Activated naive CD4-positive, alpha-beta T cell treated with Interleukin-2 at 50 U/mL for 16 hours (primary cell): ENCODE measurements around the gene TSPAN13.

ENCODE experiments used
- DNase-seq: peaks from one replicate; pipeline ENCODE4 v3.0.0-alpha.2; 2020

TSPAN13 gene

GRCh38 chr7:16753102-16753931 is at the start of gene TSPAN13:
TSPAN13 (plus strand) TSS chr7:16753755; CDS start chr7:16753968, 213 bp downstream.
- DNase-seq = peak; percentile 49

- no peak for DNase-seq
Observed at GRCh38 chr7:16708511-16708910, 45.0 kb upstream of the TSPAN13 start.

- DNase-seq = no peak
Observed at GRCh38 chr7:16708980-16709379, 44.6 kb upstream of the TSPAN13 start.

GRCh38 chr7:16710651-16711050 is 42.9 kb upstream of the TSPAN13 start:
- DNase-seq = no peak

DNA sequence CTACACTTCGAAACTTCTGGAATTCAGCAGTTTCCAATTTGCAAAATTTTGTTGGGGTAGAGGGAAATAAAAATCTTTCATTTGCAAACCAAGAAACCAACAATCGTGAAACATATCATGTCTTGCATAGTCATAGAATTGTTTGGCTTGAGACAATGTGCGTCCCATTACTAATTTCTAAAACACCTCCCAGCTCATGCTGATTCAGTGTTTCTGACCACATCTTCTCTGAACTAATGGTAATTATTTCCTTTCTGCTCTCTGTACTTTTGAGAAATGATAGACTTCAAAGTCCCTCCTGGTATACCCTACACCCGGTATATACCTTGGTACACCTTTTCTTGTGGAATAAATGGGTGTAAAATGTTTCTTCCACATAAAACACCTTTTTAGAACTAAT is 41.8 kb upstream of the TSPAN13 start:
- DNase-seq = no peak

DNA sequence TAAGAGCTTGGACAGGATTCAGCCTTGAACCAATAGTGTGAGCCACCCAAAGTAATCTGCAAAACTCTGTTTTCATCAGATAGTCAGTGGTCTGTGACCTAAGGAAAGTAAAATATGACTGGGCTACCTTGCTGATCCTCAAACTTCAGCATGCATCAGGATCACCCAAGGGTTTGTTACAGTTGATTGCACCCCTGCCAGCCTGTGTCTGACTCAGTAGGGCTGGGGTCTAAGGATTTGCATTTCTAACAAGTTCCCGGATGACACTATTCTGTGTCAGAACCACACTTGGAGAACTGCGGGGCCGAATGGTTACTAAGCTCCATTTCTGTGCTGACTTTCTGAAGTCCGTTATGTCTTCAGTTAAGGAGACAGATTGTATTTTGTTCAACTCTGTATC is 40.6 kb upstream of the TSPAN13 start:
- DNase-seq = no peak

GRCh38 chr7:16715928-16716327 is 37.6 kb upstream of the TSPAN13 start:
- no peak for DNase-seq

DNA sequence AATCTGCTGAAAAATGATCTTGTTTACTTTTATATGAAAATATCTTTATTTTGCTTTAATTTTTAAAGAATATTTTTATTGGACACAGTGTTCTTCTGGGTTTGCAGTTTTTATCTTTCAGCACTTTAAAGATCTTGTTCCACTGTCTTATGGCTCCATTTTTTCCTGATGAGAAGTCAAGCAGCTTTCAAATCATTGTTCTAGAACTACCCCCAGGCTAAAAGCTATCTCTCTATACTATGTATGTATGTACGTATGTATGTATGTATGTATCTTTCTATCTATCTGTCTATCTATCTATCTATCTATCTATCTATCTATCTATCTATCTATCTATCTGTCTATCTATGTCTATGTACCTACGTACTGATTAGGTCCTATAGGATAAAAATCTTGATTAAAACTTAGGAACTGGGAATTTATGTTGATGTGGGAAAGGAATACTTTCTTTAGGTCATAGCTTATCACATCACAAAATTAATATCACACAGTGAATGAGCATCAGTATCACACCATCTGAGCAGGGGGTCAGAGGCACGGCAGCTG is 35.4 kb upstream of the TSPAN13 start:
- no peak for DNase-seq

DNA sequence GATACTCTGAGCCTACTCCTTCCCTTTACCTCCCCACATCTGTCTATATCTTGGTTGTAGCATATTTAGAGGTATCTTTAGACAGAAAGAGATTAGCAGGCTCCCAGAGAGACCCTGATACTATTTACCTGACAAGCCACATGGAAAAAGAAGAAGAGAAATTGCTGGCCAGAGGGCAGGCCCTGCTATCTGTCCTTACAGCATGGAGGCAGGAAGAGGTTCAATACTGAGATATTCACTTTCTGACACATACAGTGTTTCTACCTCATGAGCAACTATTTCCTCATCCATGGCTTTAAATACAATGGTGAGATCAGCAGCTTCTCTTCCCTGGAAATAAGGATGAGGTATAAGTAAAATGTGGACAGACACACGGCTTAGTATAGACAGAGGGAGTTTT is 33.9 kb upstream of the TSPAN13 start:
- DNase-seq = no peak

DNA sequence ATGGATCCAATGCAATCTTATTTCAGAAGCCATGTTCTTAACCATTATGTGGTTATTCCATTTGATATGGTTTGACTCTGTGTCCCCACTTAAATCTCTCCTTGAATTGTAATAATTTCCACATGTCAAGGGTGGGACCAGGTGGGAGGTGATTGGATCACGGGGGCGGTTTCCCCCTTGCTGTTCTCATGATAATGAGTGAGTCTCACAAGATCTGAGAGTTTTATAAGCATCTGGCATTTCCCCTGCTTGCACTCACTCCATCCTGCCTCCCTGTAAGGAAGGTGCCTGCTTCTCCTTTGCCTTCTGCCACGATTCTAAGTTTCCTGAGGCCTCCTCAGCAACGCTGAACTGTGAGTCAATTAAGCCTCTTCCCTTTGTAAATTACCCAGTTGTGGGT is 32.0 kb upstream of the TSPAN13 start:
- no peak for DNase-seq

GRCh38 chr7:16724344-16724743 is 29.2 kb upstream of the TSPAN13 start:
- DNase-seq = no peak

- no peak for DNase-seq
Observed at GRCh38 chr7:16726189-16726588, 27.4 kb upstream of the TSPAN13 start.

GRCh38 chr7:16727736-16728135 is 25.8 kb upstream of the TSPAN13 start:
- no peak for DNase-seq

DNA sequence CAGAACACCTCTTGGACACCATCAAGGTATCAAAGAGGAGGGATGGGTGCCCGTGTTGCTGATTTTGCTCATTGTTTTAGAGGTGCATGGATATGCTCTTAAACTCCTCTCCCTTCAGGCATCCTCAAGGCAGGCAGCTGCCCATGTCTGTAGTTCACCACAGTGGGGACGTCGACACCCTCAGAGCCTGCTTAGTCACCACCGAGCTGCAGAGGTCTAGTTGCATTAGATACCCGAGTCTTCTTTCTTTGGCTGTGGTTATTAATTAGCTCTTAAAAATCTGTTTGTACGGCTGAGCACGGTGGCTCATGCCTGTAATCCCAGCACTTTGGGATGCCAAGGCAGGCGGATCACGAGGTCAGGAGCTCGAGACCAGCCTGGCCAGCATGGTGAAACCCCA is 24.7 kb upstream of the TSPAN13 start:
- no peak for DNase-seq

- DNase-seq = no peak
Observed at GRCh38 chr7:16729541-16729940, 24.0 kb upstream of the TSPAN13 start.

- no peak for DNase-seq
Observed at GRCh38 chr7:16730937-16731336, 22.6 kb upstream of the TSPAN13 start.

- DNase-seq = no peak
Observed at GRCh38 chr7:16732828-16733227, 20.7 kb upstream of the TSPAN13 start.

DNA sequence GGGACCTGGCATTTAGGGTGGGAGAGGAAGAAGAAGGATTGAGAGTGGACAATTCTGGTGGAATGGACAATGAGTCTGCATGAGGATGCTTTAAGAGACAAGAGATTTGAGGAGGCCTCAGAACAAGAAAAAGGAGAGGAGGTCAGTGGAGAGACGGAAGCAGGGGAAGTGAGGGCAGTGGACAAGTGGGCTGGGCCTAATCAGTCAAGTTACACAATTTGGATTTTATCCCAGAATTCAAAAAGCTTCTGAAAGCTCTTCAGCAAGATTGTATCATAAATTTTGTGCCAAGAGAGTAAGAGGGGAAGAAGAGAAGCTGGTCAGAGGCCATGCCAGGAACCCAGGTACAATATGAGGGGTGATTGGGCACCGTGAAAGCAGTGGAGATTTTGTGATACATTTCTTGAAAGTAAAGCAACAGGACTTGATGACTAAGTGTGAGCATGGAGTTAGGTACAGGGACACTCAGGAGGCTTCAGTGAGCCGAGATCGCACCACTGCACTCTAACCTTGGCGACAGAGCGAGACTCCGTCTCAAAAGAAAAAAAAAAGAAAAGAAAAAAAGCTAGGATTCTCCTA is 19.3 kb upstream of the TSPAN13 start:
- no peak for DNase-seq

GRCh38 chr7:16735020-16735419 is 18.5 kb upstream of the TSPAN13 start:
- DNase-seq = no peak

- no peak for DNase-seq
Observed at GRCh38 chr7:16738011-16738688, 15.4 kb upstream of the TSPAN13 start.

DNA sequence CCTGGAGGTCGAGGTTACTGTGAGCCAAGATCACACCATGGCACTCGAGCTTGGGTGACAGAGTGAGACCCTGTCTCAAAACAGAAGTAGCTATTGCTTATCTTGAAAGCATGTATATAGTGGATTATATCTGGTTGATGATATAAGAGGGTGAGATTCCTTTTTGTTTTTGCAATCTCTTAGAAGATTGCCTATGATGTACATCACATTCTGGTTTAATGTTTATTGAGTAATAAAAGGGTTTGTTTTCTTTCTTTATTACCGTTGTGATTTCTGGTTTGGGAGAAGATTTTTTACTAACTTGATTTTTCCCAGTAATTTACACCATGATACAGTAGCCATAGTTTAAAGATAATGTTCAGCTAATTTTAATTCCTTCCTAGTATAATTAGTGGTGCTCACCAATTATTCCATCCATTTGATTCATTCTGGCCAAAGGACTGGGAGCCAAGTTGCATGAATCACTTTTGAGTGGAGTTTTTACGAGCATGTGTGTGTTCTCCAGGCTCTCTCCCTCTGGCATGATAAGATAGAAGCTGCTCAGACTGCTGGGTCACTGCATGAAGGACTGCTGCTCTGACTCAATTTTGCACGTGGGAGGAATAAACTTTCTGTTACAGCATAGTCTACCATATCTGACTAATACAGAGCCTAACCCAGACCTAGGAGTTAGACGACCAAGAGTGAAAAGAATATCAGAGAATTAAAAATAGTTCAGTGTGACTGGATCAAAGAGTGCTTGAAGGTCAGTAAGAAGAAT is 13.5 kb upstream of the TSPAN13 start:
- DNase-seq = no peak

DNA sequence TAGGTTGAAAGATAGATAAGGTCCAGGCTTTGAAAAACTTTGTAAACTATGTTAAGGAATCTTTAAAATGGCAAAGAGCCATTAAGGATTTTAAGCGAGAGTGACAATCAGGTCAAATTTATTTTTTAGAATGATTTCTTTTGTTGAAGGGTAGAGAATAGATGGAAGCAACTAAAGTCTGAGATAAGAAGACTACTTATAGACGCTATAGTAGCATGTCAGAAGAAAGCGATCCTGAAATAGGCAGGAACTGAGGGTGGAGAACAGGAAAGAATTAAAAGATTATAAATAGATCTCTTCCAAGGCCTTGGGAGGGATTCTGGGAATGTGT is 13.0 kb upstream of the TSPAN13 start:
- DNase-seq = no peak

DNA sequence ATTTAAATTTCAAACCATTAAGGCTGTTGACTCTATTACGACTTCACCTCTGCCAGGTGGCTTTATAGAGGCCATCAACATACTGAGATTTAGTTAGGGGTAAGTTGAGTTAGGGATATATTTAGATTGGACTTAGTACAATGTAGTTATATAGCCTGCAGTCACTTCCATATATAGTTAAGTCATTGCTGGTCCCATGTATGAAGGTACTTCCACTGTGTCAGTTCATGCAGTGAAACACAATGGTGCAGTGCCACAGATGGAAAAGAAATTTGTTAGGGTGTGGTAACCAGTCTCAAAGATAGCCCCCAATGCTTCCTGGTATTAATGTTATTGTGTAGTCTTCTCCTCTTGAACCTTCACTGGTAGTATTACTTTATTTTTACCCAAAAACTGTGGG is 12.6 kb upstream of the TSPAN13 start:
- DNase-seq = no peak
